ENCODE data around the gene MRGPRF. TPM values are rescaled to one million over a fixed set of nuclear protein-coding genes. Genes with fewer than 3 reads are reported as not detected.

MRGPRF gene, protein sequence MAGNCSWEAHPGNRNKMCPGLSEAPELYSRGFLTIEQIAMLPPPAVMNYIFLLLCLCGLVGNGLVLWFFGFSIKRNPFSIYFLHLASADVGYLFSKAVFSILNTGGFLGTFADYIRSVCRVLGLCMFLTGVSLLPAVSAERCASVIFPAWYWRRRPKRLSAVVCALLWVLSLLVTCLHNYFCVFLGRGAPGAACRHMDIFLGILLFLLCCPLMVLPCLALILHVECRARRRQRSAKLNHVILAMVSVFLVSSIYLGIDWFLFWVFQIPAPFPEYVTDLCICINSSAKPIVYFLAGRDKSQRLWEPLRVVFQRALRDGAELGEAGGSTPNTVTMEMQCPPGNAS
- total RNA-seq = 0.34 and 1.2 TPM in 2 replicates

DNA sequence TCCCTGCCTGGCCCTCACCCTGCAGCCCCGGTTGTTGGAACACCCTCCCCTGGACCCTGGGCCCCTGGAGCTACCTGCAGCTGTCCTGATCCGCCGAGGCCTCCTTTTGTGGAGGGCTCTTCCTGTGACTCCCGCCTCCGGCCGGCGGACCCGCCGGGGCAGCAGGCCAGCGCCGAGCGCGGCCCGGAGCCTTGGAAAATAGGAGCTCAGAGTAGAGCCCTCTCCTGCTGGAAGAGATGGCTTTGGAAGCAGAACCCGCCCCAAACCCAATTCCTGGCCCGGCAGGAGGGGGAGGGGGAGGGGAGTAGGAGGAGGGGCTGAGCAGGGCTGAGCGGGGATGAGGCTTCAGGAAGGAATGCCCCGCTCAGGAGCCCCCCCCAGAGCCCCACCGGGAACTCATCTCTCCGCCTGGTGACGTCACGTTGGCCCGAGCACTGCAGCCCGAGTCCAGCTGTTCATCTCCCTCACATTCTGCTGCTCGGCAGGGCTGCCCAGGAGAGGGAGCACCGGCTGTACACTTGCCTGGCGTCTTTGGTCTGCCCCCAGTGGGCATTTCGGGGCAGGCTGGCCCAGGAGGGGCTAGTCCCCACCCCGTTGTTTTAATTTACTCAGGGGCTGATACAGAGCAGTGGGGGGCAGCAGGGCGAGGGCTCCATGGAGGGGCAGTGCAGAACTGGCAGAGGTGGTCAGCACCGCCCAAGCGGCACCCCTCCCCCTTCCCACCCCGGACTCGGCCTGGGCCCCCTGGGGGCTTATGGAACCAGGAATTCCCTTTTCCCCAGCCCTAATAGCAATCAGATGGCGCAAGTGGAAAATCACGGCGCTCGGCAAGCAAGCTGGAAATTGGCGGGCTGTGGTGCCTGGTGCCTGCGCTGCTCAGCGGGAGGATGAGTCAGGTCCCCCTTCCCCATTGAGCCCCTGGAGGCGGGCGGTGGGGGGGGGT lies at the start of gene MRGPRF:
TSS of gene MRGPRF (minus strand) at position 238 of the 943 bp plus-strand sequence. CDS start 3,345 bp downstream, outside the sequence.
- peaks cover 3% of the 10 kb centered on the region for H3K27me3 ChIP-seq (ENCODE audit: control insufficient read depth, insufficient read depth, low read length)
- TF ChIP-seq, protein P1, sequence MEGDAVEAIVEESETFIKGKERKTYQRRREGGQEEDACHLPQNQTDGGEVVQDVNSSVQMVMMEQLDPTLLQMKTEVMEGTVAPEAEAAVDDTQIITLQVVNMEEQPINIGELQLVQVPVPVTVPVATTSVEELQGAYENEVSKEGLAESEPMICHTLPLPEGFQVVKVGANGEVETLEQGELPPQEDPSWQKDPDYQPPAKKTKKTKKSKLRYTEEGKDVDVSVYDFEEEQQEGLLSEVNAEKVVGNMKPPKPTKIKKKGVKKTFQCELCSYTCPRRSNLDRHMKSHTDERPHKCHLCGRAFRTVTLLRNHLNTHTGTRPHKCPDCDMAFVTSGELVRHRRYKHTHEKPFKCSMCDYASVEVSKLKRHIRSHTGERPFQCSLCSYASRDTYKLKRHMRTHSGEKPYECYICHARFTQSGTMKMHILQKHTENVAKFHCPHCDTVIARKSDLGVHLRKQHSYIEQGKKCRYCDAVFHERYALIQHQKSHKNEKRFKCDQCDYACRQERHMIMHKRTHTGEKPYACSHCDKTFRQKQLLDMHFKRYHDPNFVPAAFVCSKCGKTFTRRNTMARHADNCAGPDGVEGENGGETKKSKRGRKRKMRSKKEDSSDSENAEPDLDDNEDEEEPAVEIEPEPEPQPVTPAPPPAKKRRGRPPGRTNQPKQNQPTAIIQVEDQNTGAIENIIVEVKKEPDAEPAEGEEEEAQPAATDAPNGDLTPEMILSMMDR (IDR thresholded peaks at IDR 0.05; ENCODE audit: insufficient read depth, low read length, poor library complexity, severe bottlenecking) = peak; percentile 67
- no peak for DNase-seq (ENCODE audit: low read depth)
- H3K36me3 ChIP-seq (ENCODE audit: control insufficient read depth, insufficient read depth, low read length) = no peaks in the 10 kb centered on the region
- H3K4me3 ChIP-seq (ENCODE audit: low read depth, low read length) = no peak within 1 kb of the TSS

DNA sequence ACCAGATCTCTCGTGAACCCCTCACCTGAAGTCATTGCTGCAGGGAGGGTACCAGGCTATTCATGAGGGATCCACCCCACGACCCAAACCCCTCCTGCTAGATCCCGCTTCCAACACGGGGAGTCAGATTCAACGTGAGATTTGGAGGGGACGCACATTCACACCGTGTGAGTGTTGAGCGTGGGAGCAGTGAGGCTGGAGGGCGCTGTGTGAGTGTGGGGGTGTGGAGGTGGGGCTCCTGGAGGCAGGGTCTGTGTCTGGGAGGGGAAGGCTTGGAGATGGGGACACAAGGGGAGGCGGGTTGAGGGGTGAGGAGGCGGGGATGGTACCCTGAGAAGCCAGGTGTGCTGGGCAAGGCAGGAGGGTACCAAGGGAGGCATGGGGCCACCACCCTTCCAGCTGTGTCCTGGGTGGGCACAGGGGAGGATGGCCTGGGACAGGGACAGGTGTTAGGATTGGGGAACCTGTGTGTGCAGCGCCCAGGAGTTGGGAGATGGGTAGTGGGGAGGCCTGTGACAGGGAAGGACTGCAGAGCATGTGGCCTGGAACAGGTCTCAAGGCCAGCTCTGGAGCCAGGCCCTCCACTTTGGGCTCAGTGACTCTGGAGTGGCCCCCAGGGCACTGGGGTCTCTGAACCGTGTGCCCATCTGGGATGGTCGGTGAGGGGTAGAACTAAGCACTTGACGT lies 49.3 kb upstream of the MRGPRF start:
- H3K36me3 ChIP-seq (ENCODE audit: control insufficient read depth, insufficient read depth, low read length) = peaks cover 5% of the 10 kb centered on the region
- no peaks in the 10 kb centered on the region for H3K27me3 ChIP-seq (ENCODE audit: control insufficient read depth, insufficient read depth, low read length)
- no peak overlapping the region for H3K4me3 ChIP-seq (ENCODE audit: low read depth, low read length)
- DNase-seq (ENCODE audit: low read depth) = no peak
- TF ChIP-seq, protein P1 (IDR thresholded peaks at IDR 0.05; ENCODE audit: insufficient read depth, low read length, poor library complexity, severe bottlenecking) = no peak

DNA sequence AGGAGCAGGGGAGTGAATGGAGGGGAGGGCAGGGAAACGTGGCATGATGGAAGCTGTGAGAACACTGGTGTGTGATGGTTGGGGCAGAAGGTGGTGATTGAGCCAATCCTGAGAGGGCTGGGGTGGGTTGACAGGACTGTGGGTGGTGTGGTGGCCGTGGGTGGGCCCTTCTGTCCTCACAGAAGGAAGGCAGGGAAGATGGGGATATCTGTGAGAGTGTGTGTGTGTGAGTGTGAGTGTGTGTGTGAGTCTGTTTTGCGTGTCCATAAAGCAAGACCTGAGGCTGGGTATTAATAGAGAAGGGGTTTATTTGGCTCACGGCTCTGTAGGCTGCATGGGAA lies 48.6 kb upstream of the MRGPRF start:
- DNase-seq (ENCODE audit: low read depth) = no peak
- Histone ChIP-seq H3K4me3 (ENCODE audit: low read depth, low read length) (no peak overlapping the region), H3K36me3 (ENCODE audit: control insufficient read depth, insufficient read depth, low read length) (peaks cover 5% of the 10 kb centered on the region), H3K27me3 (ENCODE audit: control insufficient read depth, insufficient read depth, low read length) (no peaks in the 10 kb centered on the region)
- TF ChIP-seq, protein P1 (IDR thresholded peaks at IDR 0.05; ENCODE audit: insufficient read depth, low read length, poor library complexity, severe bottlenecking) = no peak

DNA sequence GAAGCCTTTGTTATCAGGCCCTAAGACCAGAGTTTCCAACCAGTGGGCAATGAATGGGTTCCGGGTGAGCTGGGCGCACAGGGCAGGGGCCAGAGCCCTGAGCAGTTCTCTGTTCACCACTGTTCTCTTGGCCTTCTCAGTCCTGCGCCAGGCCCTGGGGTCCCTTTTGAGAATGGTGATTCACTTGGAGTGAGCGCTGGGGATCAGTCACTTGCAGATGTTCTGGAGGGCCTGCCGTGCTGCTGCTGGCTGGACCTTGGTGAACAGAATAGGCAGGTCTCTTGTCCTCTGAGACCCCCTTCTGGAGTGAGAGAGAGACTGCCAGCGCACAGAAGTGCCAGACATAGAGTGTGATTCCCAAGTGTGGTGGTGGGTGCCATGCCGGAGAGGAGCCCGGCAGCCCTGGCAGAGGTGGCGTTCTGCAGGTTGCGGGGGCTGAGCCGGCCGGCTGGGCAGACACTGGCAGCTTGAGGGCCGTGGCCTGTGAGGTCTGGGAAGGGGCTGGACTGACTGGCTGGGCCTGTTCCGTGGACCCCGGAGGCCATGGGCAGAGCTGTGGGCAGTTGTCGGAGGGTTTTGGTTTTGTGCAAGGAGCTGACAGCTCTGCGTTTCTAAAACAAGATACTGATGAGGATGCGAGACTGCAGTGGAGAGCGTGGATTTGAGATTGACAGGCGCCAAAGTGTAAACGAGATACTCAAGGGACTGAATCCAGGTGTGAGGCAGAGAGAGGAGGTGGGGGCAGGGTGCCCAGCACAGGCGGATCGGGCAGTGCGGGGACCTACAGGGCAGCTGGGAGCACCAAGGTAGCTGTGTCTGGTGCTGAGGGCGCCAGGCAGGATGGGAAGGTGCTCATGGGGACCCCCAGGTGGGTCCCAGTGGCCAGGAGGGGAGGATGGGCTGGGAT lies 48.0 kb upstream of the MRGPRF start:
- DNase-seq (ENCODE audit: low read depth) = no peak
- Histone ChIP-seq H3K36me3 (ENCODE audit: control insufficient read depth, insufficient read depth, low read length) (peaks cover 5% of the 10 kb centered on the region), H3K4me3 (ENCODE audit: low read depth, low read length) (no peak overlapping the region), H3K27me3 (ENCODE audit: control insufficient read depth, insufficient read depth, low read length) (no peaks in the 10 kb centered on the region)
- TF ChIP-seq, protein P1 (IDR thresholded peaks at IDR 0.05; ENCODE audit: insufficient read depth, low read length, poor library complexity, severe bottlenecking) = no peak

DNA sequence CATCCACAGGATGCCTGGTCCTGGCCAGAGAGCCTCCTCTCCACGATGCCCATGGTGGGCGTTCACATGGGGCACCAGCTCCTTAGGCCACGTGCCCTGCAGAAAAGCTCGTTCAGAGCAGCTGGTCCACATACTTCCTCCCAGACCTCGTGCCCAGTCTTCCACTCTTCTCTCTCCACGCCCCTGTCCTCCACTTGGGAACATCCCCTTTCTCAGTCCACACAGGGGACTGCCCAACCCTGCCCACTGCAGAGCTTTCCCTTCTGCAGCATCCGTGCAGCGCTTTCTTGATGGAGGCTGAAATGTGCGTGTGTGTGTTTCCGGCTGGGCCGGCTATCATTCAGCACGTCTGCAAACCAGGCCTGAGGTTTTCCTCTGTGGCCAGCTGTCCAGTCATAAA lies 46.9 kb upstream of the MRGPRF start:
- DNase-seq (ENCODE audit: low read depth) = no peak
- Histone ChIP-seq H3K4me3 (ENCODE audit: low read depth, low read length) (no peak overlapping the region), H3K27me3 (ENCODE audit: control insufficient read depth, insufficient read depth, low read length) (no peaks in the 10 kb centered on the region), H3K36me3 (ENCODE audit: control insufficient read depth, insufficient read depth, low read length) (peaks cover 5% of the 10 kb centered on the region)
- TF ChIP-seq, protein P1 (IDR thresholded peaks at IDR 0.05; ENCODE audit: insufficient read depth, low read length, poor library complexity, severe bottlenecking) = no peak
